ENCODE results near the gene VPS37C. TPM values are rescaled to one million over a fixed set of nuclear protein-coding genes. Genes with fewer than 3 reads are reported as not detected.
A peak's percentile ranks its signal among the peaks of the same experiment; 100 is the strongest.

VPS37C gene
- total and polyA plus RNA-seq, 10 of the 15 experiments (the other 5 are each of a cell fraction or from before 2014, with no cell fraction given), result 0.39 to 16.5 (median 7.8) TPM

DNA sequence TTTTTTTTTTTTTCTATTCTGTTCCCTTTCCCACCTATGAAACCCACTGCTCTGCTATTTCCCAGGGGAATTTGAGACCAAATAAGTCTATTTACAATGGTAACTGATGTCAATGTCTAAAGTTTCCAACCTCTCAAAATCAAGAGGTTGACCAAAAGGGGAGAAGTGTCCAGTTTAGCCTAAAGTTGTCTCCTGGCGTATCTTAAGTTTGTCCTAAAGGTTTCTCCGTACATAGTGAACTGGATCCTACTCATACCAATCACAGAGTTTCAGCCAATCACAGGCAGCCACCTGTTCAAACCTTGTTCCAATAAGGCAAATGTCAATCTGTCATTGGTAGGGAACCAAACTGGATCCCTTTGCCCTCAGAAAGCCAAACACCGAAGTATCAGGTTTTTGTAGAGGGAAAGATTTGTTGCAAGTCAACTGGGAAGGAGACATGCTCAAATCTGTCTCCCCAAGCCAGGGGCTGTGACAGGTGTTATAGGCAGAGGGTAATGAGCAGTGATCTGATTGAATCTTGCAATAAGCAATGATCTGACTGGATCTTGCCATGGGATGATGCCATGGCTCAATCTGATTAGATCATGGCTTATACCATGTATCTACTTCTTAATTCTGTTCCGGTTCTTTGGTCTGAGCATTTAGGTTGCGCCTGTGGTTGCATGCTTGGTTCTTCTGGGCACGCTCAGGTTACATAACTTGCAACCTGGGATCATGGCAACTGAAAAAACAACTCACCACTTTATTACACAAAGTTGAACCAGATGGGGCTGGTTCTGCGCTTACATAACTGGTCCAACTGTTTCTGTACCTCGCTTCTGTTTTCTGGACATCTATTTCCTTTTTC is 1.1 kb upstream of the VPS37C start (continued):
- TF ChIP-seq, protein P1, sequence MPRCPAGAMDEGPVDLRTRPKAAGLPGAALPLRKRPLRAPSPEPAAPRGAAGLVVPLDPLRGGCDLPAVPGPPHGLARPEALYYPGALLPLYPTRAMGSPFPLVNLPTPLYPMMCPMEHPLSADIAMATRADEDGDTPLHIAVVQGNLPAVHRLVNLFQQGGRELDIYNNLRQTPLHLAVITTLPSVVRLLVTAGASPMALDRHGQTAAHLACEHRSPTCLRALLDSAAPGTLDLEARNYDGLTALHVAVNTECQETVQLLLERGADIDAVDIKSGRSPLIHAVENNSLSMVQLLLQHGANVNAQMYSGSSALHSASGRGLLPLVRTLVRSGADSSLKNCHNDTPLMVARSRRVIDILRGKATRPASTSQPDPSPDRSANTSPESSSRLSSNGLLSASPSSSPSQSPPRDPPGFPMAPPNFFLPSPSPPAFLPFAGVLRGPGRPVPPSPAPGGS (IDR thresholded peaks at IDR 0.05; ENCODE audit: borderline replicate concordance, insufficient read depth, low read depth, low read length, poor library complexity, severe bottlenecking), result no peak
- no peak for TF ChIP-seq CBX5 (IDR thresholded peaks at IDR 0.05; ENCODE audit: low read depth)
- TF ChIP-seq RUNX3 (IDR thresholded peaks at IDR 0.05; ENCODE audit: low read length), result peak; percentile 59
- TF ChIP-seq NR2F1 (conservative IDR thresholded peaks at IDR 0.05), result no peak
- TF ChIP-seq TCF12 (IDR thresholded peaks at IDR 0.05; ENCODE audit: low read depth, low read length), result no peak
- TF ChIP-seq, protein P2, sequence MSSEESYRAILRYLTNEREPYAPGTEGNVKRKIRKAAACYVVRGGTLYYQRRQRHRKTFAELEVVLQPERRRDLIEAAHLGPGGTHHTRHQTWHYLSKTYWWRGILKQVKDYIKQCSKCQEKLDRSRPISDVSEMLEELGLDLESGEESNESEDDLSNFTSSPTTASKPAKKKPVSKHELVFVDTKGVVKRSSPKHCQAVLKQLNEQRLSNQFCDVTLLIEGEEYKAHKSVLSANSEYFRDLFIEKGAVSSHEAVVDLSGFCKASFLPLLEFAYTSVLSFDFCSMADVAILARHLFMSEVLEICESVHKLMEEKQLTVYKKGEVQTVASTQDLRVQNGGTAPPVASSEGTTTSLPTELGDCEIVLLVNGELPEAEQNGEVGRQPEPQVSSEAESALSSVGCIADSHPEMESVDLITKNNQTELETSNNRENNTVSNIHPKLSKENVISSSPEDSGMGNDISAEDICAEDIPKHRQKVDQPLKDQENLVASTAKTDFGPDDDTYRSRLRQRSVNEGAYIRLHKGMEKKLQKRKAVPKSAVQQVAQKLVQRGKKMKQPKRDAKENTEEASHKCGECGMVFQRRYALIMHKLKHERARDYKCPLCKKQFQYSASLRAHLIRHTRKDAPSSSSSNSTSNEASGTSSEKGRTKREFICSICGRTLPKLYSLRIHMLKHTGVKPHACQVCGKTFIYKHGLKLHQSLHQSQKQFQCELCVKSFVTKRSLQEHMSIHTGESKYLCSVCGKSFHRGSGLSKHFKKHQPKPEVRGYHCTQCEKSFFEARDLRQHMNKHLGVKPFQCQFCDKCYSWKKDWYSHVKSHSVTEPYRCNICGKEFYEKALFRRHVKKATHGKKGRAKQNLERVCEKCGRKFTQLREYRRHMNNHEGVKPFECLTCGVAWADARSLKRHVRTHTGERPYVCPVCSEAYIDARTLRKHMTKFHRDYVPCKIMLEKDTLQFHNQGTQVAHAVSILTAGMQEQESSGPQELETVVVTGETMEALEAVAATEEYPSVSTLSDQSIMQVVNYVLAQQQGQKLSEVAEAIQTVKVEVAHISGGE (CRISPR knock-in tag; IDR thresholded peaks at IDR 0.05), result no peak

Measured in GM12878 (cell line).